GM10847 (cell line): ENCODE results near the gene SFTPD.

ENCODE experiments used
- POLR2A ChIP-seq: IDR thresholded peaks from 2 replicates; pipeline ENCODE4 v1.6.1; 2011; ENCODE audit not compliant: insufficient read length; ENCODE audit errors: extremely low read depth

Gene SFTPD

DNA sequence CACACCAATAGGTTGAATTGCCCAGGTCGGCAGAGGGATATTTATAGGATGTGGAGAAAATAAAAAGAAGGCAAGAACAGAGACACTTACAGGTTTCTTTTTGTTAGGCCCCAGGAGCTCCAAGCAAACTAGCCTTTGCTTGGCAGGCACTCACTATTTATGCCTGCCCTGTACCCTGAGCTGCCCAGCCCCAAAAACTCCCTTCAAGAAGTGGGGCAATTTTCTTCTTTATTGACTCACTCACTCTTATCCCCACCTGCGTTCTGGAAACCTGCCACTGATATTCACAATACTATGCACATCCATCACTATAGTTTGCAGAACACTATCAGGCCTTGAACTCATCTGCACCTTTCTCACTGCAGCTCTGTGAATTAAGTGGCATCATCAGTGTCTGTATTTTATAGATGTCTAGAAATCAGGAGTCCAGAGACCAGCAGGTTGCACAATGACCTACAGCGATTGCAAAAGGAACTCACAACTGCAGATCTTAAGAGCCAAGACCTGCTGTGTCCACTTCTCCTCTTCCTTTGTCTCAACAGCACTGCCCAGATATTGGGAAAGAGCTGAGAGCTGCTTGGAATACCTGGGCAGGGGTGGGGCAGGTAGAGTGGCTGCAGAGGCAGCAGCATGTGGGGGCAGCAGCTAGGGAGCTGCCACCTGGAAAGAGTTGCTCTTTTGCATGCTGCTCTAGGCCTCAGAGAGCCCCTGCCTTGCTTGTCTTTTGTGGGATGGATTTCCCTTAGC lies at the start of gene SFTPD:
TSS of gene SFTPD (minus strand) at position 130 of the 747 bp plus-strand sequence. CDS start 2,446 bp downstream, outside the sequence.
- TF ChIP-seq POLR2A: no peak

- no peak for TF ChIP-seq POLR2A
Observed at GRCh38 chr10:79995979-79996634, 47.2 kb upstream of the SFTPD start.

- no peak for TF ChIP-seq POLR2A
Observed at GRCh38 chr10:79994556-79994955, 45.7 kb upstream of the SFTPD start.

GRCh38 chr10:79985481-79986072 lies 36.7 kb upstream of the SFTPD start:
- TF ChIP-seq POLR2A: no peak

DNA sequence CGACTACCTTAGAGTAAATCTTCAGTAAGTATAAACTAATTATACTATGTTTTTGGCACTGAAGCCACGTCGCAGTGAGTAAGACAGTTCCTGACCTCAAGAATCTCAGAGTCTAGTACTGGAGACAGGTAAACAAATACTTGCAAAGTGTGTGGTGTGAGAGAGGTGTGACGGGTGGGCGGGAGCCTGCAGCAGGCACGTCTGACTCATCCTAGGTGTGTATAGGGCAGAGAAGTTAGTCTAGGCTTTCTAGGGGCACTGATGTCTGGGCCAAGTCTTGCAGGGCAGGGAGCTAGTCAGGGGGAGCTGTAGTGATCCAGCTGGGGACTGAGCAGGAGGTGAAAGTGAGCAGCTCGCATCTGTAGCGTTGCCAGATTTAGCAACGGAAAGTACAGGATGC lies 35.9 kb upstream of the SFTPD start:
- no peak for TF ChIP-seq POLR2A

DNA sequence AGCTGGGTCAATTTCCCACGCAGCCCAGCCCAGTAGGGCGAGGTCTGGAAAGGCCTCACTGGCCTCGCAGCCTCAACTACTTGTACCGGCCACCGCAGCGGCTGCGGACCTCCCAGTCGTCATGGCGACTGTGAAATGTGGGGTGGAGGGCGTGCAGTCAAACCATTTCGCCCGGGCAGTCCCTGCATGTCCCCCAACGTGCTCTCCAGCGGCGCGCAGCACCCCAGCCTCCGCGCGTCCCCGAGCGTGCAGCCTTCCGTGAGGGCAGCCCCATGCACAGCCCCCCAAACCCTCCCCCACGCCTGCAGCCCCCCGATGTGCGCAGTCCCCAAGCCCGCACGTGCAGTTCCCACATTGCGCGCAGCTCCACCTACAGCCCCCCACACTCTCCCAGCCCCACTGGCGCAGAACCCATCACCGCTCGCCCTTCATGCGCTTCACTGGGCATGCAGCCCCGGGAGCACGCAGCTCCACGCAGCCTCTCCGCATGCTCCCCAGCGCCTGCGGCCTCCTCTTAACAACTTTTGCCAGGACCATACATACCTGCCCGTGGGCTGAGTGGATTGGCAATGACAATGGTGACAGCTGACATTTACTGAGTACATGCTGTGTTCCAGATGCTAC lies 34.5 kb upstream of the SFTPD start:
- TF ChIP-seq POLR2A: no peak

GRCh38 chr10:79982861-79983260 lies 34.0 kb upstream of the SFTPD start:
- no peak for TF ChIP-seq POLR2A

DNA sequence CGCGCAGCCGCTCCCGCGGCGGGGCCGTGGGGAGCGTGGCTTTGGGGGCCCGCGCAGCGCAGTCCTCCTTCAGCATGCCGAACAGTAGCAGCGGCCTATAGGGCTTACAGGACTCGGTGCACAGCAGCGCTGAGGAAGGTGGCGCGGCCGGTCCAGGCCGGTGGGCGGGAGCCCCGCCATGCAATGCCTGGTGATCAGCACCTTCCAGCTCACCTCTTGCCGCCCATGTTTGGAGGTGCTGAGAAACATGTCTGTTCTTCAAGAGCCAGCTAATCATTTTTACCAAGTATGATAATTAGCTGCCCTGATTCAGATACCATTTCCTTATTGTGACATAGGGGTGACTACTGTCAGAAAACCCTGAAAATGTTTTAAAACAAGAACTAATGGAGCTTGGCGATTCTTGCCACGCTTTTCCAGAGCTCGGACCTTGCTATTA lies 33.5 kb upstream of the SFTPD start:
- no peak for TF ChIP-seq POLR2A

DNA sequence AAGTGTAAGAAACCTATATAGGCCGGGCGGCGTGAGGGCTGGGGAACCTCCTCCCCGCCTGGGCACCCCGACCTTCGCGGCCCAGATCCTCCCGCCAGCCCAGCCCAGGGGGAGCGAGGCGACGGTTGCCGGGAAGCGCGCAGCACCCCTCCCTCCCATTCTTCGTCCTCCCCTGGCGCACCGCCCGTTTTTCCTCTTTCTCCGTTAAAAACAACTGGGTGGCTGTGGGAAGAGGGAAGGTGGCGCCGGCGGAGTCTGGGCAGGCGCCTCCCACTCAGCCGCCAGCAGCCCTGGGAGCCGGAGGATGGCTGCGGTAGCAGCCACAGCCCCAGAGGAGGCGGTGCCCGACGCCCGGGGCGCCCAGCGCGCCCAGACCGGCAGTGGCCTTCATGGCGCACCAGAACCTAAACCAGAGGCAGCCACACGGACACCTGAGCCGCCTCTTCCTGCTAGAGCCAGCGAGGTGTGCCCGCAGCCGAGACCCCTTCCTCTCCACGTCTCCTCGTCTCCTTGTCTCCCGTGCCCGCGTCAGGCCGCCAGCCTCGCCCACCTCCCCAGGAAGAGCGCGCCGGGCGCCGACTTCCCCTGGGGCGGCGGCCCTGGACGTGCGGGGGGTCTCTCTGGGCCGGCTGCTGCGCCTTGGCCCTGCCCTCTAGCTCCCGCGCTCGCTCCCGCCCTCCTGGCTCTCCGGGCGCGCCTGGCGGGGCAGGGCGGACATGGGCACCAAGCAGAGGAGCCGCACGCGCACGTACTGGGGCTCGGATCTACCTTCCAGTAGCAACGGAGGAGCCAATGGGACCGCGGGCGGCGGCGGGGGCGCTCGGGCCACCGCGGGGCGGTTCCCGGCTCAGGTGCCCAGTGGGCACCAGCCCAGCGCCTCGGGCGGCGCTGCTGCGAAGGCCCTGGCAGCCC lies 32.8 kb upstream of the SFTPD start:
- TF ChIP-seq POLR2A: no peak

GRCh38 chr10:79980711-79981110 lies 31.8 kb upstream of the SFTPD start:
- TF ChIP-seq POLR2A: no peak

- no peak for TF ChIP-seq POLR2A
Observed at GRCh38 chr10:79979976-79980687, 31.2 kb upstream of the SFTPD start.

GRCh38 chr10:79979310-79979975 lies 30.5 kb upstream of the SFTPD start:
- TF ChIP-seq POLR2A: no peak

DNA sequence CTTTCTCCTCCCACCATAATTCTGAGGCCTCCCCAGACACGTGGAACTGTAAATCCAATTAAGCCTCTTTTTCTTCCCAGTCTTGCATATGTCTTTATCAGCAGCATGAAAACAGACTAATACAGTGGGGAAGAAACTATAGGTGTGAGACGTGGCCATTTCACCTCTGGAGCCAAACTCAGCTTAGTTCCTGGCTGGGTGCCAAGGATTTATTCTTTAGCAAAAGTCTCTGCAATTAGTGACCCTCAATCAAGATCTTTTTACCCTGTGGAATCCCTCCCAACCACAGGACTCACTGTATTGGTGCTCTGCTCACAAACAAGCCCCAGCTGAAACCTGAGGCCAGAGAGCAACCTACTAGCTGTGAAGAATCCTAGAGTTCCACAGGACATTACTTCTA lies 28.1 kb upstream of the SFTPD start:
- no peak for TF ChIP-seq POLR2A

DNA sequence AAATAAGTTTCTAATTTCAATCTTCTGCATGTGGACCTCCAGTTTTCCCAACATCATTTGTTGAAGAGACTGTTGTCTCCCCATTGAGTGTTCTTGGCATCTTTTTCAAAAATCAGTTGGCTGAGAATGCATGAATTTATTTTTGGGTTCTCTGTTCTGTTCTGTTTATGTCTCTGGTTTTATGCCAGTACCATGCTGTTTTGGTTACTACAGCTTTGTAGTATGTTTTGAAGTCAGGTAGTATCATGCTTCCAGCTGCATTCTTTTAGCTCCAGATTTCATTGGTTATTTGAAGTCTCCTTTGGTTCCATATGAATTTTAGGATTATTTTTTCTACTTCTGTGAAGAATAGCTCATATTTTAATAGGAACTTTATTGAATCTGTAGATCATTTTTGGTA lies 21.2 kb upstream of the SFTPD start:
- TF ChIP-seq POLR2A: no peak
